Esophagus squamous epithelium (tissue), 5 donors: ENCODE results near the gene SLC17A1. TPM values are rescaled to one million over a fixed set of nuclear protein-coding genes. Genes with fewer than 3 reads are reported as not detected.

ENCODE experiments used
- DNase-seq: peaks from one replicate; lab custom pipeline; 2025; lab: John Stamatoyannopoulos, UW
- H3K27ac ChIP-seq, 4 donors: fragments of 200-600 bp; sonication (generic); one replicate each; pipeline ENCODE4 v1.5.1; 2016 to 2019; ENCODE audit warnings: mild to moderate bottlenecking in 1 of 4
- H3K27me3 ChIP-seq, 4 donors: fragments of 200-600 bp; sonication (generic); 1 replicate in 3 of 4; 2 replicates in 1 of 4; pipeline versions ENCODE4 v1.5.1 to v1.6.0; 2017 to 2021; ENCODE audit warnings: antibody characterized with exemption in 1 of 4
- H3K36me3 ChIP-seq, 3 donors: fragments of 200-600 bp; sonication (generic); one replicate each; pipeline ENCODE4 v1.5.1; 2016 to 2019
- H3K4me1 ChIP-seq, 3 donors: fragments of 200-600 bp; sonication (generic); one replicate each; pipeline ENCODE4 v1.5.1; 2017 to 2019
- H3K4me3 ChIP-seq, 4 donors: fragments of 200-600 bp; sonication (generic); 1 replicate in 3 of 4; 2 replicates in 1 of 4; pipeline ENCODE4 v1.5.1; 2016 to 2019; ENCODE audit warnings: mild to moderate bottlenecking in 2 of 4, moderate library complexity in 1 of 4
- H3K9me3 ChIP-seq, 3 donors: fragments of 200-600 bp; sonication (generic); one replicate each; pipeline ENCODE4 v1.5.1; 2016 to 2019
- POLR2A ChIP-seq, 4 donors: fragments of 450-650 bp; IDR thresholded peaks; one replicate each; pipeline ENCODE4 v1.6.1; 2017; ENCODE audit warnings: antibody characterized with exemption in 4 of 4, mild to moderate bottlenecking in 4 of 4, moderate library complexity in 3 of 4
- WGBS, 2 donors: methylation state at CpG; one replicate each; pipeline ENCODE4 v1.1.5; 2018; 5-methylcytosine and 5-hydroxymethylcytosine counted together
- intact Hi-C: fragments of 100-400 bp; cut with DNase I; formaldehyde crosslinking; loops from one replicate; pipeline ENCODE4 v1.15.0; 2022
- total RNA-seq, 4 donors: library from RNA; depleted of rRNA; stranded (reverse); fragments of >200 nt; gene quantifications; one replicate each; pipeline ENCODE4 v1.1.0, GENCODE V29; 2016
- TF ChIP-seq, protein P1 (sequence below), 6 experiments: fragments of 450-650 bp in 4 of 6; fragments of 200-600 bp in 2 of 6; sonication (generic) in 2 of 6; IDR thresholded peaks; one replicate each; pipeline ENCODE4 v1.5.1; 2016 to 2019; ENCODE audit warnings: antibody characterized with exemption in 6 of 6, mild to moderate bottlenecking in 4 of 6, moderate library complexity in 4 of 6
- donor health status: DM: yes; HTN: yes; CAD: no.

SLC17A1 gene
- total RNA-seq, 4 donors from 2014 or later: not detected

DNA sequence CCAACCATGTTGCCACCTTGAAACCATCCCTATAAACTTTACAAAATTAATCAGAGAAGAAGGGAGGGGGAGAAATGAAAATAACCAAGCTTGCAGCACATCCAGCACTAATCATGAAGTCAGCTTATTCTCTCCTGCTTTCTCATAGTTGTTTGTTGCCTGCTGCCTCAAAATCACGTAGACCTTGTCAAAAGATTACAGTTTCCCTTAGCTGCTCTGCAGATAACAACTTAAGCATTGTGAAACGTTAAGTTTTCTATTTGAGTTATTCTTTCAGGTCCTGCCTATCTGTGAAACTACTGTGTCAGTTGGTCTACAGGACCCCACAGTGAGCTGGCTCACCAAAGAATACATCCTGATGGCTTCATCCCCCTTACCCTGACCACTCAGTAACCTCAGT, 44.4 kb downstream of the SLC17A1 start:
- TF ChIP-seq, protein P1, sequence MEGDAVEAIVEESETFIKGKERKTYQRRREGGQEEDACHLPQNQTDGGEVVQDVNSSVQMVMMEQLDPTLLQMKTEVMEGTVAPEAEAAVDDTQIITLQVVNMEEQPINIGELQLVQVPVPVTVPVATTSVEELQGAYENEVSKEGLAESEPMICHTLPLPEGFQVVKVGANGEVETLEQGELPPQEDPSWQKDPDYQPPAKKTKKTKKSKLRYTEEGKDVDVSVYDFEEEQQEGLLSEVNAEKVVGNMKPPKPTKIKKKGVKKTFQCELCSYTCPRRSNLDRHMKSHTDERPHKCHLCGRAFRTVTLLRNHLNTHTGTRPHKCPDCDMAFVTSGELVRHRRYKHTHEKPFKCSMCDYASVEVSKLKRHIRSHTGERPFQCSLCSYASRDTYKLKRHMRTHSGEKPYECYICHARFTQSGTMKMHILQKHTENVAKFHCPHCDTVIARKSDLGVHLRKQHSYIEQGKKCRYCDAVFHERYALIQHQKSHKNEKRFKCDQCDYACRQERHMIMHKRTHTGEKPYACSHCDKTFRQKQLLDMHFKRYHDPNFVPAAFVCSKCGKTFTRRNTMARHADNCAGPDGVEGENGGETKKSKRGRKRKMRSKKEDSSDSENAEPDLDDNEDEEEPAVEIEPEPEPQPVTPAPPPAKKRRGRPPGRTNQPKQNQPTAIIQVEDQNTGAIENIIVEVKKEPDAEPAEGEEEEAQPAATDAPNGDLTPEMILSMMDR (IDR thresholded peaks at IDR 0.05): no peak
- no peak for TF ChIP-seq POLR2A (IDR thresholded peaks at IDR 0.05)
- WGBS, 2 donors: 57 to 68% methylated on average over 2 of the region's 2 CpGs

DNA sequence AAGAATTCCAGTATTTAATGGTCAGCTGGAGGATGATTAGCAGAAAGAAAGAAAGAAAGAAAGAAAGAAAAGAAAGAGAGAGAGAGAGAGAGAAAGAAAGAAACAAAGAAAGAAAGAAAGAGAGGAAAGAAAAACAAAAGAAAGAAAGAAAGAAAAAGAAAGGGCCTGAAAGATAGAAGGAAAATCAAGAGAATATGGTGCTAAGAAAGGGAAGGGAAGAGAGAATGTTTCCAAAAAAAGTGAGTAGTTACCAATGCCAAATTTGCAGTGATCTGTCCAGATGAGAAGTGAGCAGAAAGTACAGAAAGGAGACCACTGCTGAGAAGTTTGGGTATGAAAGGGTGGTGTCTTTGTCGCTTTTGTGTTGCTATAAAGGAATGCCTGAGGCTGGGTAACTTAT, 50.7 kb downstream of the SLC17A1 start:
- no peak overlapping the region for H3K27ac ChIP-seq
- no peaks in the 10 kb centered on the region for H3K9me3 ChIP-seq
- H3K4me3 ChIP-seq: no peak overlapping the region
- H3K36me3 ChIP-seq: no peaks in the 10 kb centered on the region
- DNase-seq: no peak
- no peaks in the 10 kb centered on the region for H3K27me3 ChIP-seq
- H3K4me1 ChIP-seq: no peaks in the 10 kb centered on the region
- TF ChIP-seq, protein P1 (IDR thresholded peaks at IDR 0.05): no peak
- no peak for TF ChIP-seq POLR2A (IDR thresholded peaks at IDR 0.05)
- WGBS, 2 donors: 69 to 79% methylated on average over 1 of the region's 1 CpG
- intact Hi-C loops: no loop called here

More for the DNA sequence above, 44.4 kb downstream of the SLC17A1 start:
- H3K27ac ChIP-seq: no peak overlapping the region
- no peaks in the 10 kb centered on the region for H3K4me1 ChIP-seq
- no peak for DNase-seq
- H3K9me3 ChIP-seq: no peaks in the 10 kb centered on the region
- H3K27me3 ChIP-seq: no peaks in the 10 kb centered on the region
- intact Hi-C loops: no loop called here
- no peak overlapping the region for H3K4me3 ChIP-seq
- no peaks in the 10 kb centered on the region for H3K36me3 ChIP-seq

DNA sequence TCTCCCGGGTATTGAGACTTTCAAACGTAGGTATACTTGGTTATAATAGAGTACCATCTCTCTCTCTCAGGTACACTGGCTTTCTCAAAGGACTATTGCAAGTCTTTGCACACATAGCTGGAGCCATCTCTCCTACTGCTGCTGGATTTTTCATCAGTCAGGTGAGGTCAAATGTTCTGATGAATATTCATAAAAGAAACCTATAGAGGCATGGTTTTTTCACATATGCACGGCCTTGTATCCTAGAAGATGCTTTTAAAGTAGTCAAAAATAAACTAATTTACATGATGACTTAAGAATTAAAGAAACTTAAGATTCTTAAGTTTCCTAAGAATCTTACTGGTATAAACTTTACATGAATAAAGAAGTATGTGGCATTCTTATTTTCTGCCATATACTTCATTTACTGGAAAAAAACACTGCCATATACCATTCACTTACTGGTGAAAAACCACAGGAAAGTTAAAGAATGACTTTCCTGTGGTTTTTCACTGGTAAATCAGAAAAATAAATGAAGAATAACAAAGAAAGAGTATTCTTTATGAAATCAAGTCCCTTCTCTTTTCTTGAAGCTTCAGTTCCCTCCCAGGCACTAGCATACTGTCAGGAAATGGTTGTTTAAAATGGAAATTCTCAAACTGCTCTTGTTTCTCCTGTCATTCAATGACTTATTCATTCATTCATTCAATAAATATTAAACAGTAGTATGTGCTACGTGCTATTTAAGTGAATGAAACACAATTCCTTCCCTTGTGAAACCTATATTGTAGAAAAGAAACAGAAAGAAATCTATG, 53.8 kb downstream of the SLC17A1 start:
- no peak overlapping the region for H3K27ac ChIP-seq
- H3K4me1 ChIP-seq: no peaks in the 10 kb centered on the region
- H3K9me3 ChIP-seq: no peaks in the 10 kb centered on the region
- WGBS, 2 donors: 39 to 44% methylated on average over 4 of the region's 4 CpGs
- H3K27me3 ChIP-seq: no peaks in the 10 kb centered on the region
- intact Hi-C loops: no loop called here
- no peak for DNase-seq
- TF ChIP-seq, protein P1 (IDR thresholded peaks at IDR 0.05): no peak
- no peak for TF ChIP-seq POLR2A (IDR thresholded peaks at IDR 0.05)
- H3K4me3 ChIP-seq: no peak overlapping the region
- no peaks in the 10 kb centered on the region for H3K36me3 ChIP-seq

DNA sequence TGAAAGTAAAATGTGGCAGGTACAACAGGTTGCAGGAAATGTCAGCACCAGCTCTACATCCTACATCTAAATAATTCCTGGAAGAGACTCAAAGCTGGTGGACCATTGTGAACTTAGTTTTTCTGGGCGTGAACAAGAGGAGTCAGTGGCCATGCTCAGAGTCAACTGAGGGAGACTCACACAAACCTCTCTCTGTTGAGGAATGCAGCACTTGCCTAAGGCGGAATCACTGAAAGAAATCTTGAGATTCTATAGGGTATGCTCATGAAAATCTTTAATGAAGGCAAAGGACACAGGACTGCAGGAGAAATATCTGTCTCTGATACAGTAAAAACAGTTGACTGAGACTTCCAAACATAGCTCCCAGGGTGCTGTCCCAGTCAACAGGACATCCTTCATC, 54.8 kb downstream of the SLC17A1 start:
- Histone ChIP-seq H3K4me1 (no peaks in the 10 kb centered on the region), H3K9me3 (no peaks in the 10 kb centered on the region), H3K4me3 (no peak overlapping the region), H3K36me3 (no peaks in the 10 kb centered on the region), H3K27ac (no peak overlapping the region), H3K27me3 (no peaks in the 10 kb centered on the region)
- intact Hi-C loops: no loop called here
- no peak for TF ChIP-seq POLR2A (IDR thresholded peaks at IDR 0.05)
- TF ChIP-seq, protein P1 (IDR thresholded peaks at IDR 0.05): no peak
- DNase-seq: no peak
- WGBS, 2 donors: 53 to 100% methylated on average over 2 of the region's 2 CpGs

DNA sequence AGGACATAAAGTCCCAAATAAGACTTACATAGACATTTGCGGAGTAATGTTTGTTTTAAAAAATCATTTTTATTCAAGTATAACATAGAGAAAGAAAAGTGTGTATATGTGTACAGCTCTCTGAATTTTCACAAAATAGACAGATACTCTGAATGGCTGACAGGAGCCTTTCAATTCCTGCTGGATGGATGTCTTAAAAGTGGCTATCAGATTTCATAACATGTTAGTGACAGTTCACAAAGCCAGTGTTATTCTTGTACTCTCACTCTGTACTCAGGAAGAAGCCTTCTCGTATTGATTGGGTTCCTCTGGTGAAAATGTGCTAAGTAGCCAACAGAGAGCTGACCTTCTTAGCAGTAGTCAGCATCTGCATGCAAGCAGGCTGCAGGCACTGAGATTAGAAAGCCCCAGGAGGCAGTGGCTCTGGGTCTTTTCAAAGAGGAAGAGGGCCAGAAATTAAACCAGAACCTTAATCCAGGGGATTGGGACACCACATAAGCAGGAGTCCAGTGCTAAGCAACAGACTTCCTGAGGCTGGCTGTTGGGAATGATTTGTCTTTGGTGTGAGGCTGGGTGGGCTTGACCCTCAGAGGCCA, 57.6 kb downstream of the SLC17A1 start:
- no peak overlapping the region for H3K4me3 ChIP-seq
- H3K27me3 ChIP-seq: no peaks in the 10 kb centered on the region
- DNase-seq: no peak
- TF ChIP-seq POLR2A (IDR thresholded peaks at IDR 0.05): no peak
- TF ChIP-seq, protein P1 (IDR thresholded peaks at IDR 0.05): no peak
- H3K9me3 ChIP-seq: no peaks in the 10 kb centered on the region
- intact Hi-C loops: no loop called here
- no peaks in the 10 kb centered on the region for H3K36me3 ChIP-seq
- no peaks in the 10 kb centered on the region for H3K4me1 ChIP-seq
- no peak overlapping the region for H3K27ac ChIP-seq
- 11 to 46% methylated on average over 2 of the region's 2 CpGs for WGBS, 2 donors
